HG03439 (cell line): ENCODE data around the gene FAU.

Experiments used
- ATAC-seq: cut with Tn5 transposase; IDR thresholded peaks from one replicate; pipeline ENCODE4 v1.9.1; 2021; ENCODE audit warnings: mild to moderate bottlenecking, moderate library complexity; ENCODE audit not compliant: unreplicated experiment

FAU gene

GRCh38 chr11:65136515-65137096, 14.7 kb upstream of the FAU start:
- no peak for ATAC-seq

GRCh38 chr11:65135633-65136145, 13.8 kb upstream of the FAU start:
- no peak for ATAC-seq

GRCh38 chr11:65134952-65135632, 13.2 kb upstream of the FAU start:
- peak; percentile 56 for ATAC-seq

GRCh38 chr11:65134240-65134951, 12.5 kb upstream of the FAU start, which contains the start of gene SYVN1:
SYVN1 (minus strand) TSS chr11:65134519; CDS start chr11:65133601, 918 bp downstream.
- peak; percentile 65 for ATAC-seq

- ATAC-seq: no peak
Observed at GRCh38 chr11:65133724-65134123, 11.8 kb upstream of the FAU start.

GRCh38 chr11:65132988-65133700, 11.2 kb upstream of the FAU start:
- ATAC-seq: no peak

- no peak for ATAC-seq
Observed at GRCh38 chr11:65132238-65132987, 10.5 kb upstream of the FAU start.

GRCh38 chr11:65131895-65132237, 9.9 kb upstream of the FAU start:
- ATAC-seq: no peak

- ATAC-seq: no peak
Observed at GRCh38 chr11:65131417-65131776, 9.5 kb upstream of the FAU start.

- no peak for ATAC-seq
Observed at GRCh38 chr11:65130631-65131416, 8.9 kb upstream of the FAU start.

- ATAC-seq: no peak
Observed at GRCh38 chr11:65129649-65130441, 7.9 kb upstream of the FAU start.

- ATAC-seq: no peak
Observed at GRCh38 chr11:65128182-65129145, 6.5 kb upstream of the FAU start.

GRCh38 chr11:65127473-65128181, 5.7 kb upstream of the FAU start:
- no peak for ATAC-seq

GRCh38 chr11:65126624-65127274, 4.8 kb upstream of the FAU start:
- no peak for ATAC-seq

- ATAC-seq: no peak
Observed at GRCh38 chr11:65125197-65126056, 3.5 kb upstream of the FAU start.
